ENCODE results near the gene SPATA31A6.
"Not testable (repeated sequence)": the region's sequence is repeated elsewhere in the genome, so short reads cannot be mapped to it uniquely, and the experiment has no call there.

DNA sequence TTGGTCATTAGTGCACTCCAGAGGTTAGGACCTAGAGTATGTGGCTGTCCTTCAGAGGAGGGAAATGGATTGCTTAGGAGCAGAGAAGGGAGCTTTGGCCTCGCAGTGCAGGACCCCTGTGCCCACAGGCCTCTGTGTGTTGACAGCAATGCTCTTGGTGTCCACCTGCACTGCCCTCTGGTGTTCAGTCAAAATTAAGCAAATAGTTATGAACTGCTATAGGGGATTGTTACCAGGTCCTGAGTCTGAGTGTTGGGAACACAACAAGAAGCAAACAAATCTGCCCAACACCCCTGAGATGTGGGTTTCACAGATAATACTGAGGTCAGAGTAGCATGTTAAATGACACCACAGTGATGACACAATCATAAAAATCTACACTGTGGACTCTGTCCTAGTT is 23.2 kb upstream of the SPATA31A6 start:
- TF ChIP-seq, protein P1, sequence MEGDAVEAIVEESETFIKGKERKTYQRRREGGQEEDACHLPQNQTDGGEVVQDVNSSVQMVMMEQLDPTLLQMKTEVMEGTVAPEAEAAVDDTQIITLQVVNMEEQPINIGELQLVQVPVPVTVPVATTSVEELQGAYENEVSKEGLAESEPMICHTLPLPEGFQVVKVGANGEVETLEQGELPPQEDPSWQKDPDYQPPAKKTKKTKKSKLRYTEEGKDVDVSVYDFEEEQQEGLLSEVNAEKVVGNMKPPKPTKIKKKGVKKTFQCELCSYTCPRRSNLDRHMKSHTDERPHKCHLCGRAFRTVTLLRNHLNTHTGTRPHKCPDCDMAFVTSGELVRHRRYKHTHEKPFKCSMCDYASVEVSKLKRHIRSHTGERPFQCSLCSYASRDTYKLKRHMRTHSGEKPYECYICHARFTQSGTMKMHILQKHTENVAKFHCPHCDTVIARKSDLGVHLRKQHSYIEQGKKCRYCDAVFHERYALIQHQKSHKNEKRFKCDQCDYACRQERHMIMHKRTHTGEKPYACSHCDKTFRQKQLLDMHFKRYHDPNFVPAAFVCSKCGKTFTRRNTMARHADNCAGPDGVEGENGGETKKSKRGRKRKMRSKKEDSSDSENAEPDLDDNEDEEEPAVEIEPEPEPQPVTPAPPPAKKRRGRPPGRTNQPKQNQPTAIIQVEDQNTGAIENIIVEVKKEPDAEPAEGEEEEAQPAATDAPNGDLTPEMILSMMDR (IDR thresholded peaks at IDR 0.05; ENCODE audit: insufficient read depth, low read length), result not testable (repeated sequence)
- not testable (repeated sequence) for TF ChIP-seq POLR2AphosphoS5, GABPA (IDR thresholded peaks at IDR 0.05; ENCODE audit: low read depth)
- TF ChIP-seq, protein P2, sequence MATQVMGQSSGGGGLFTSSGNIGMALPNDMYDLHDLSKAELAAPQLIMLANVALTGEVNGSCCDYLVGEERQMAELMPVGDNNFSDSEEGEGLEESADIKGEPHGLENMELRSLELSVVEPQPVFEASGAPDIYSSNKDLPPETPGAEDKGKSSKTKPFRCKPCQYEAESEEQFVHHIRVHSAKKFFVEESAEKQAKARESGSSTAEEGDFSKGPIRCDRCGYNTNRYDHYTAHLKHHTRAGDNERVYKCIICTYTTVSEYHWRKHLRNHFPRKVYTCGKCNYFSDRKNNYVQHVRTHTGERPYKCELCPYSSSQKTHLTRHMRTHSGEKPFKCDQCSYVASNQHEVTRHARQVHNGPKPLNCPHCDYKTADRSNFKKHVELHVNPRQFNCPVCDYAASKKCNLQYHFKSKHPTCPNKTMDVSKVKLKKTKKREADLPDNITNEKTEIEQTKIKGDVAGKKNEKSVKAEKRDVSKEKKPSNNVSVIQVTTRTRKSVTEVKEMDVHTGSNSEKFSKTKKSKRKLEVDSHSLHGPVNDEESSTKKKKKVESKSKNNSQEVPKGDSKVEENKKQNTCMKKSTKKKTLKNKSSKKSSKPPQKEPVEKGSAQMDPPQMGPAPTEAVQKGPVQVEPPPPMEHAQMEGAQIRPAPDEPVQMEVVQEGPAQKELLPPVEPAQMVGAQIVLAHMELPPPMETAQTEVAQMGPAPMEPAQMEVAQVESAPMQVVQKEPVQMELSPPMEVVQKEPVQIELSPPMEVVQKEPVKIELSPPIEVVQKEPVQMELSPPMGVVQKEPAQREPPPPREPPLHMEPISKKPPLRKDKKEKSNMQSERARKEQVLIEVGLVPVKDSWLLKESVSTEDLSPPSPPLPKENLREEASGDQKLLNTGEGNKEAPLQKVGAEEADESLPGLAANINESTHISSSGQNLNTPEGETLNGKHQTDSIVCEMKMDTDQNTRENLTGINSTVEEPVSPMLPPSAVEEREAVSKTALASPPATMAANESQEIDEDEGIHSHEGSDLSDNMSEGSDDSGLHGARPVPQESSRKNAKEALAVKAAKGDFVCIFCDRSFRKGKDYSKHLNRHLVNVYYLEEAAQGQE (IDR thresholded peaks at IDR 0.05; ENCODE audit: insufficient replicate concordance, low read depth), result not testable (repeated sequence)
